Measurements from ENCODE around the gene CTNND1. TPM values are rescaled to one million over a fixed set of nuclear protein-coding genes. Genes with fewer than 3 reads are reported as not detected.

Gene CTNND1
- total RNA-seq, 4 donors from 2014 or later, result 230 to 308 (median 271) TPM

GRCh38 chr11:57727185-57727584 lies 34.4 kb upstream of the CTNND1 start:
- peaks cover 0 to 32% (median 6%) of the 10 kb centered on the region in 3 donors for H3K36me3 ChIP-seq
- no peak overlapping the region for H3K4me3 ChIP-seq
- no peaks in the 10 kb centered on the region for H3K27me3 ChIP-seq
- no peaks in the 10 kb centered on the region for H3K4me1 ChIP-seq
- TF ChIP-seq POLR2A (IDR thresholded peaks at IDR 0.05) (no peak), CTCF (IDR thresholded peaks at IDR 0.05) (no peak)
- no peak for DNase-seq
- no peak overlapping the region for H3K27ac ChIP-seq
- intact Hi-C loops (cut with DNase I), result no loop called here
- no peaks in the 10 kb centered on the region for H3K9me3 ChIP-seq
- WGBS, 2 donors, result 39 to 40% methylated on average over 2 of the region's 2 CpGs

GRCh38 chr11:57728829-57729228 lies 32.8 kb upstream of the CTNND1 start:
- Histone ChIP-seq H3K36me3 (peaks cover 0 to 24% (median 0%) of the 10 kb centered on the region in 3 donors), H3K4me3 (no peak overlapping the region), H3K4me1 (no peaks in the 10 kb centered on the region), H3K27me3 (no peaks in the 10 kb centered on the region), H3K9me3 (no peaks in the 10 kb centered on the region), H3K27ac (no peak overlapping the region)
- TF ChIP-seq CTCF (IDR thresholded peaks at IDR 0.05), result no peak
- TF ChIP-seq POLR2A (IDR thresholded peaks at IDR 0.05), result no peak
- DNase-seq, result no peak
- intact Hi-C loops (cut with DNase I), result no loop called here
- WGBS, 2 donors, result 70 to 74% methylated on average over 7 of the region's 7 CpGs

- DNase-seq, result no peak
- no peaks in the 10 kb centered on the region for H3K9me3 ChIP-seq
- no peak overlapping the region for H3K27ac ChIP-seq
- TF ChIP-seq CTCF (IDR thresholded peaks at IDR 0.05) (no peak), POLR2A (IDR thresholded peaks at IDR 0.05) (no peak)
- no peak overlapping the region for H3K4me3 ChIP-seq
- intact Hi-C loops (cut with DNase I), result no loop called here
- H3K36me3 ChIP-seq, result peaks cover 0 to 24% (median 0%) of the 10 kb centered on the region in 3 donors
- no peaks in the 10 kb centered on the region for H3K27me3 ChIP-seq
- H3K4me1 ChIP-seq, result no peaks in the 10 kb centered on the region
- WGBS, 2 donors, result 87 to 91% methylated on average over 7 of the region's 7 CpGs
Measured at GRCh38 chr11:57729479-57729878, 32.1 kb upstream of the CTNND1 start.

GRCh38 chr11:57732661-57733060 lies 28.9 kb upstream of the CTNND1 start:
- TF ChIP-seq POLR2A (IDR thresholded peaks at IDR 0.05) (no peak), CTCF (IDR thresholded peaks at IDR 0.05) (no peak)
- 100% methylated on average over 1 of the region's 1 CpG for WGBS, 2 donors
- no peak for DNase-seq
- Histone ChIP-seq H3K27me3 (no peaks in the 10 kb centered on the region), H3K9me3 (no peaks in the 10 kb centered on the region), H3K36me3 (peaks cover 2 to 42% (median 2%) of the 10 kb centered on the region in 3 donors), H3K4me1 (no peaks in the 10 kb centered on the region), H3K4me3 (no peak overlapping the region), H3K27ac (no peak overlapping the region)
- intact Hi-C loops (cut with DNase I), result no loop called here

- DNase-seq, result no peak
- Histone ChIP-seq H3K4me3 (no peak overlapping the region), H3K4me1 (peaks cover 0 to 7% (median 4%) of the 10 kb centered on the region in 3 donors), H3K36me3 (peaks cover 4 to 59% (median 19%) of the 10 kb centered on the region in 3 donors), H3K27me3 (no peaks in the 10 kb centered on the region), H3K9me3 (no peaks in the 10 kb centered on the region), H3K27ac (peak overlapping the region in 2 of 4 donors; percentile 20 to 46)
- TF ChIP-seq POLR2A (IDR thresholded peaks at IDR 0.05), result no peak
- no peak for TF ChIP-seq CTCF (IDR thresholded peaks at IDR 0.05)
- intact Hi-C loops (cut with DNase I), result no loop called here
- 66 to 71% methylated on average over 3 of the region's 3 CpGs for WGBS, 2 donors
Measured at GRCh38 chr11:57735619-57736298, 25.8 kb upstream of the CTNND1 start.
